Stimulated activated naive CD4-positive, alpha-beta T cell (primary cell): ENCODE measurements around the gene RUNX1.

Source experiments
- DNase-seq, 6 experiments: peaks; one replicate each; lab custom pipeline; 2025; lab: John Stamatoyannopoulos, UW

RUNX1 gene

DNA sequence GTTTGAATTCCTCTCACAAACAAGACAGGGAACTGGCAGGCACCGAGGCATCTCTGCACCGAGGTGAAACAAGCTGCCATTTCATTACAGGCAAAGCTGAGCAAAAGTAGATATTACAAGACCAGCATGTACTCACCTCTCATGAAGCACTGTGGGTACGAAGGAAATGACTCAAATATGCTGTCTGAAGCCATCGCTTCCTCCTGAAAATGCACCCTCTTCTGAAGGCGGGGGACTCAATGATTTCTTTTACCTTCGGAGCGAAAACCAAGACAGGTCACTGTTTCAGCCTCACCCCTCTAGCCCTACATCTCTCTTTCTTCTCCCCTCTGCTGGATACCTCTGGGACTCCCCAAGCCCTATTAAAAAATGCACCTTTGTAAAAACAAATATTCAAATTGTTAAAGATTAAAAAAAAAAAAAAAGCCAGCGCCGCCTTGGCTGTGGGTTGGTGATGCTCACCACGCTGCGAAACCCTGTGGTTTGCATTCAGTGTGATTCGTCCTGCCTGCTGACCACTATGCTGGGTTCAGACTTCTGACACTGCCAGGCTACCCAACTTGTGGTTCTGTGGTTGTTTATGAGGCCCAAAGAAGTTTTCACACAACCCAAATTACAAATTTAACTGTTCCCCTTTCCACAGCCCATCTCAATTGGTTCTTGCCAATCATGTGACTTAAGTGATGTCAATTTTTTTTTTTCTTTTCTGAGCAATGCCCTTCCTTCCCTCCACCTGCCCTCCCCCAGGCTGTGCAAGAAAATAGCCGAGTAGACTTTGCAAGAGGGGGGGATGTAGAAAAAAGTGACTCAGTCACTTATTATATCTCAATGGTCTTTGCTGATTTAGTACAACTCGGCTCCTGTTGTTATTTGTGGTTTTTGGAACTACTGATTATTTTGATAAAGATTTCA lies at the start of gene RUNX1:
Gene RUNX1 (minus strand): TSS at position 597 of the 912 bp plus-strand sequence.
- peak; percentile 46 to 92 (median 72) for DNase-seq

DNA sequence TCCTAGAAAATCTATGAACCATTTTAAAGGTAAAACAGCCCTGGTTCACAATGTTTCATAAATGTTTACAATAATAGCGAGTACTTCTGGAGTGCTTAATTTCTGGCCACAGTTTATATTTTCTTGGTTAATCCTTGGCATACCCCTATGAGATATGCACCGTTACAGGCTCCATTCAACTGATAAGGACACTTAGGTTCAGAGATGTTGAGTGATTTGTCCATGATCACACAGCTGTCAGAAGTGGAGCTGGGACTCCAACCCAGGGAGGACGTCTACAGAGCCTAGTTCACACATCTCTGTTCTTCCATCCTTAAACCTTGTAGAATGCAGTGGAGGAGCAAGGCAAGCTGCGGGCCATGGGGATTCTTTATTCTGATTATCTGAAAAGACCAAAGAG lies 48.4 kb upstream of the RUNX1 start:
- no peak for DNase-seq

DNA sequence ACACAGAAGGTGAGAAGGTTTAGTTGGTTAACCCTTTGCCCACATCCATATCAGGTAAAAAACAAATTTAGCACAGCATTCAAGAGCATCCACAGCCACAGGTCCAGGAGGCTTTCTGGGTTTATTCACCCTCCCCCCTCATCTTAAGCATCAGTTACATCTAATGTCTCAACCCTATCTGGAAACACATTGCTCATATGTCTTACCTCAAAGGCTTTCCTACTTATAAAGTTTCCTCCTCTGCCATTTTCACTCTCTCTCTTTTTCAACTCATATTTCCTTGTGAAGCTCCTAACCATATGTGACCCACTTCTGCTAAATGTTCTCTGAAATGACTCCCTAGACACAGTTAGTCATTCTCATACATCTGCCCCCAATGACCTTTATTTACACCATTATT lies 47.9 kb upstream of the RUNX1 start:
- DNase-seq, result no peak

DNA sequence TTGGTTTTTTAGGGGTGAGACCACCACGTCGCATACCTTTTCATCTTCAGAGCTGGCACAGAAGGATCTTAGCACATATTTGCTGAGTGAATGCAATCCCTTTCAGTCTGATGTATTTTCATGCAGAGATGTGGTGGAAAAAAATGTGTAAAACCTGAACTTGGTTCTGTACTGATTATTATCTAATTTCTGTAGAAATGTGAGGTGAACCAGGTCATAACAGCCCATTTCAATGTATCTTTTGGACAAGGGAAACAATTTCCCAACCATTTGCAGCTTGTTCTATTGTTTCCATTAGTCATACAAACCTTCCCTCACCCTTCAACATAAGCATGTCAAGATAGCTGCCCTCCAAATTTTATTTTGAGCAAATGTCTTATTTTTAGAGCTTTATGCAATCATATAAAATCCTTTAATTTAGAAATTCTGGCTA lies 46.8 kb upstream of the RUNX1 start:
- no peak for DNase-seq

DNA sequence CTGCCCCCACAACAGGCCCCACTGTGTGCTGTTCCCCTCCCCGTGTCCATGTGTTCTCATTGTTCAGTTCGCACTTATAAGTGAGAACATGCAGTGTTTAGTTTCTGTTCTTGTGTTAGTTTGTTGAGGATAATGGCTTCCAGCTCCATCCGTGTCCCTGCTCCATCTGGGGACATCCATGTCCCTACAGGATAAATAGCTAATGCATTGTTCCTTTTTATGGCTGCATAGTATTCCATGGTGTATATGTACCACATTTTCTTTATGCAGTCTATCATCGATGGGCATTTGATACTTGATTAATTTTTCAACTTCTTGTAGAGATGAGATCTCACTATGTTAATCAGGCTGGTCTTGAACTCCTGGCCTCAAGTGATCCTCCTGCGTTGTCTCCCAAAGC lies 44.4 kb upstream of the RUNX1 start:
- DNase-seq, result no peak

DNA sequence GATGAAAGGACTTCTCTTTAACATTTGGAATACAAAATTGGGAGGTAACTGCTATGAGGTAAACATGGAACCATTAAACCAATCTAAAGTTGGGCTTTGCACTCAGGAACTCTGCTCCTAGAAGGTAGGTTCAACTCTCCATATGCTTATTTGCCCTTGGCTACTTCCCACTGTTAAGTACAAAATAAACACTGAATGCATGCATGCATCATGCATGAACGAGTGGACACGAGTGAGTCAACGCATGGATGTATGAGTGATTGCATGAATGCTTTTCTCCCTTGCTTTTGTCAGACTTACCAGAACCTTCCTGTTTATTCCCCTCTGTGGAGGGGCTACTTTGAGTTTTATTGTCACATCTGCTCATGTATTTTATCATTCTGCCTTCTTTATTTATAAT lies 42.4 kb upstream of the RUNX1 start:
- DNase-seq, result no peak

DNA sequence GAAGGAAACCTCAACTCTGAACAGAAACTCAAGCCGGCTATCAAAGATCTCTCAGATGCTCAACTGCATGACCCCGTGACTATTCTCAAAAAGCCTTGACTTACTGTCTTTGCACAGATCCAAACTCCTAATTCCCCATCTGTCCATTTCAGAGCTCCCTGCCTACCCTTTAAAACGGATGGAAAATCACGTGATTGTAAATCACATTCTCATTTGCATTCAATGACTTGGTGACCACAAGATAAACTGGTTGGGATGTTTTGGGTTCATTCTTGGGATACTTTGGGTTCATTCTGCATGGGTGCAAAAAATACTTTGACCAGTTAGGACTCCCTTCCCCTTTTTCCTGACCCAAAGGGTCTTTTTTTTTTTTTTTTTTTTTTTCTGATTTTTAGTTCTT lies 41.3 kb upstream of the RUNX1 start:
- DNase-seq, result no peak

DNA sequence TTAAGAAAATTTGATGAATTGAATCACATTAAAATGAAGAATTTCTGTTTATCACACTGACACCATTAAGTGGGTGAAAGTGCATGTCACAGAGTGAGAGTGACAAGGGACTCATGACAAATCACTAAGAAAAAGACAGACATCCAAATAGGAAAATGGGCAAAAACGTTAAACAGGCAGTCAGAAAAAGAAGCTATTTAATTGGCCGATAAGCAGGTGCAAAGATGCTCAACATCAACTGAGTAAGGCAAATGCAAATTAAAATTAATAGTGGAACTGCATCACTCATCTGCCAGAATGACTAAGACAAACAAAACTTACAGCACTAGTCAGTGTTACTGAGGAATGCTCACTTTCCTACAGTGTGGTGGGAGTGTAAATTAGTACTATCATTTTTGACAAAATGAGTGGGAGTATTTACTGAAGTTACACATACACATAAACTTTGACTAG lies 39.2 kb upstream of the RUNX1 start:
- no peak for DNase-seq

DNA sequence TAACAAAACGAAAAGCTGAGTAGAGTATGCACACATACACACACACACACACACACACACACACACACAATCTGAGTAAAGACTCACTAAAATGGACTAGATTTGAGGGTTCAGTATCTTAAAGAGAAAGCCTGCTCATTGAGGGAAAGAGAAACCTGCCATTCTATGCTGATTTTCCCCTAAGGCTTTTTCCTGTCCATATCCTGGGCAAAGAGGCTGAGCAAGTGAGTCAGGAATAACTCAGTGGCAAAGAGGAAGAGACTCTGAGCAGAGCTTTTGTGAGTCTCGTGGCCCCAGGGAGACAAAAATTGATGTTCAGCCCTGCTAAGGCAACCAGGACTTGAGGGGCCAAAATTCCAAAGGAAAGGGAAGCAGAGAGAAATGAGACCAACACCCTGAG lies 37.3 kb upstream of the RUNX1 start:
- DNase-seq, result no peak

DNA sequence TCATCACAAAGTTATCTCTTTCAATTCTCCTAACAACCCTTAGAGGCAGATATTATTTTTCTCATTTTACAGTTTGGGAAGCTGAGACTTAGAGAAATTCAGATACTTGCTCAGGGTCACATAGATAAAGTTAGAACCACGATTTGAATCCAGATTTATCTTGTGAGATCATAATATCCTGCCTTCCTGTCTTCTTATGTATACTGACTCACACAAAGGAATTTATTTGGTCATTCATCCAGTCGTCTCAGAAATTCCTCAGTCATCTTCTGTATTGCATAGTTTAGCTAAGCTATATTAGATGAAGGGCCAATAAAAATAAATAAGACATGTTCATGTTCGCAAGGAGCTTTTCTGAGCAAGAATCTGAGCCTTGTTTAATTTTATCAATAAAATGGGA lies 35.8 kb upstream of the RUNX1 start:
- DNase-seq, result no peak

DNA sequence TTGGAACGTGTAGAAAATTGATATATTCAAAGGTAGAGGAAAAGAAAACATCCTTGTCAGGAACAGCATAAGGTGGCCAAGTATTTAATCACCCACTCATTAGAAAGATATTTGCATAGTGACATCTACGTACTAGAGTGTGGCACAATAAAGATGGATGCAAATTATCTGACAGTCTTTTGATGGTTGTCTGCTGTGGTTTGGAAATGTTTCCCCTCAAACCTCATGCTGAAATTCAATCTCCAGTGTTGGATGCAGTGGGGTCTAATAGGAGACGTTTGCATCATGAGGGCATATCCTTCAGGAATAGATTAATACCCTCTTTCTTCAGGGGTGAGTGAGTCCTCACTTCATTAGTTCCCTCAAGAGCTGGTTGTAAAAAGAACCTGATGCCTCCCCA lies 34.1 kb upstream of the RUNX1 start:
- no peak for DNase-seq

DNA sequence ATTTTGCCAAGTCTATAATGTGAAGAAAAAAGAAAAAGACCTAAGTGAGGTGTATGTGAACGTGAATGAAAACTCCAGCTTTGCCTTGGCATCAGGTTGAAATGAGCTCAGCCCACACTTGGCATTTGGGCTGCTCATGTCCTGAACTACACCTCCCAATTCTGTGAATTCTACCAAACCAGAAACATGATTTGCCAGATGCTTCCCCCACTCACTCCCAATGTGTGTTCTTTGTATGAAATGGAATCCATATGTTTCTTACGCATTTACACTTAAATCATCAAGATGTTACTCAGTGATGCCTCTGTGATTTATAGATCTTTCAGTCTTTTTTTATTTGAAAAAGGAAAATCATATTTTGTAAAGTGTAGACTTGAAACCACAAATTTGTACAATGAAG lies 32.8 kb upstream of the RUNX1 start:
- DNase-seq, result no peak

DNA sequence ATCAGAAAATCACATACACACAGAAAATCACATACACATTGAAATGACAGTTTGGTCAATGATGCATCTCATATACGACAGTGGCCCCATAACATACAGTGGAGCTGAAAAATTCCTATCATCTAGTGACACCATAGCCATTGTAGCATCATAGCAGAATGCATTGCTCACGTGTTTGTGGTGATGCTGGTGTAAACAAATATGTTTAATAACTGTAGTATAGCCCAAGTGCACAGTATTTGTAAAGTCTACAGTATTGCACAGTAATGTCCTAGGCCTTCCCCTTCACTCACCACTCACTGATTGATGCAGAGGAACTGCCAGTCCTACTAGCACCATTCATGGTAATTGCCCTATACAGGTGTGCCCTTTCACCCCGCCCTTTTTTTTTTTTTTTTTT lies 30.1 kb upstream of the RUNX1 start:
- no peak for DNase-seq

DNA sequence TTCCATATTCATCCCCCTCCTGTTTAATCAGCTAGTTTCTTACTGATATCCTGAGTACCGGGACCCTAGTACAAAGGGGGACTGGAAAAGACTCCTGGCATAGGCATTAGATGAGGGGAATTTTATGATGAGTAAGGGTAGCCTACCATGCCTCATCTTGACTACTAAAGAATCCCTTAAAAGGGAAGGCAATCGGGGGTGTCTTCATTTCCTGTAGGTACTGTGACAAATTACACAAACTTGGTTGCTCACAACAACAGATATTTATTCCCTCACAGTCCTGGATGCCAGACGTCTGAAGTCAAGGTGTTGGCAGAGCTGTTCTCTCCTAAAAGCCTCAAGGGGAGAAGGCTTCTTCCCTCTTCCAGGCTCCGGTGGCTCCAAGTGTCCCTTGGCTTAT lies 28.9 kb upstream of the RUNX1 start:
- DNase-seq, result no peak

DNA sequence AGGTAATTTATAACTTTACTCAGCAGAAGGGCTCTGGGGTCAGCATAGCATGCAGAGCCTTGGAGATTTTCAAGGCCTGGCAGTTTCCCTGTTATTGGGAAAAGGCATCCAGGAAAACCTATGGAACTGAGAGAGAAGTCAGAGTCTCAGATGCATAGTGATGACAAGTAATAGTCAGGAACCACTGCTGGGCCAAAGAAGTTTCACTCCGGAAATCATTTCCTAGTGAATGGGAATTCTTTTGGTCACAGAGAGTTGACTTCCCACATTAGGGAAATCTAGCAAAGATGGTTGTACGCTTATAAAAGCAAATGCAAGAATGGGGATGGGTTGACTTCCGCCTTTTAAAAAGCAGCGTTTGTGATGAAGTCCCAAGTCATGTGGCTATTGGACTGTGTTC lies 28.4 kb upstream of the RUNX1 start:
- DNase-seq, result no peak

DNA sequence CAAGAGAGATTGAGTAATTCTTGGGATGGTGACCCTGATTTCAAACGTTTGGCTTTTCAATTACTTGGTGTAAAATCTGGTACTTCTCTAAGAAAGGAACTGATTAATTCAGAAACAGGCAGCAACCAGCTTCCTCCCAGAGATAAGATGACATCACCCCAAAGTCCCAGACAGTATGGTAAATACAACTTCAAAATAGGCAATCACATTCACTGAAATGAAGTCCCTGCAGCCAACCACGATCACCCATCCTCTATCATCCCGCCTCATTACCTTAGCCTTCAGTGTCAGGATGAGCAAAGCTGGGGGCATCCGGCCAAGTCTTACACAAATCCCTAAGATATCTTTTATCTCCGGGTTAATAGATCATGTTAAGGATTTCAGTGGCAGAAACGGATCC lies 26.4 kb upstream of the RUNX1 start:
- DNase-seq, result no peak

DNA sequence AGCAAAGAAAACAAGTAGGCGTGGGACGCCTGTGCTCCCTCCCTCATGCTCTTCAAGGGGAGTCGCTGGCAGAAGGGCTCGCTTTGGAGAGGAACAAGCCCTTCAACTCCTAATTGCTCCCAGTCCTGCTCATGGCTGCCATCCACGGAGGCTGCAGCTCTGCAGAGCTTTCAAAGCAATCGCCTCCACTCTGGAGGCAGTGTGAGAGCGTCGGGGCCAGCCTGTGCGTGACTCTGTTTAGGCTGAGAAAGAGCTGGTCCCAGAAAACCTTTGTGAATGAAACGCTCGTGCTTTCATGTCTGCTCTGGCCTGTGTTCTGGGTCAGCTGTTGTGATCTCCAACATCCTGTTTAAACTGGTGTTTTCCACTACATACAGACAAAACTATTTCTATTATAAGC lies 23.9 kb upstream of the RUNX1 start:
- no peak for DNase-seq

DNA sequence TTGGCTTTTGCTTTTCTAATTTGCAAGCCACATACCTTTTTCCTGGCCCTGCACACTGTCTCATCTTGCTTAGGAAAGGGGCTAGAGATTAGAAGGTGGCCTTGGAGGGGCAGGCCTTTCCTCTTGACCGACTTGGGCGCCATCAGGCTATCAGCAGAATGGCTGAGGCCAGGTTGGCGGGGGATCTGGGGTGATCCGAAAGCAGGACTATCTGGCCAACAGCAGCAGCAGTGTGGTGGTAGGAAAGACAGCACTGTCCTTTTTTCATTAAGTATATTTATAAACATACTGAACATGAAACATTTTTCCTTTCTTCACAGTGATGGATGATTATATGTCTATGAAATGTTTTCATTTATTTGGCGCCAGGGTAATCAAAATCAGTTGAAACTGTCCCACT lies 23.5 kb upstream of the RUNX1 start:
- no peak for DNase-seq

DNA sequence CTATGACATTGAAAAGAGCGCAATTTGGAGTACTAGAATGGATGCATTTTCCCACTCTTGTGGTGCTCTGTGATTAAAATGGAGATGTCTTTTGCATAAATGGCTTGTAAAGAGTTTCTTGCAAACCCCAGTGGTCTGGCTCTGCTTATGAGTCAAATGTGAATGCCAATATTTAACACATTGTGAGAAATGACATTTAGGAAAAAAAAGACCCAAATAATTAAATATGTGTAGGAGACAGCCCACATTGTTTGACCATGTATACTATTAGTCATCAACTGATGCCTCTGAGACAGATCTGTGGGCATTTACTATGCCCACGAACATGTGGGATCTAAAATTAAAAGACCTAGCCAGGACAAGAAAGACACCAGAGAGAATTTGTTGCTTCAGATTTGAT lies 22.2 kb upstream of the RUNX1 start:
- no peak for DNase-seq

DNA sequence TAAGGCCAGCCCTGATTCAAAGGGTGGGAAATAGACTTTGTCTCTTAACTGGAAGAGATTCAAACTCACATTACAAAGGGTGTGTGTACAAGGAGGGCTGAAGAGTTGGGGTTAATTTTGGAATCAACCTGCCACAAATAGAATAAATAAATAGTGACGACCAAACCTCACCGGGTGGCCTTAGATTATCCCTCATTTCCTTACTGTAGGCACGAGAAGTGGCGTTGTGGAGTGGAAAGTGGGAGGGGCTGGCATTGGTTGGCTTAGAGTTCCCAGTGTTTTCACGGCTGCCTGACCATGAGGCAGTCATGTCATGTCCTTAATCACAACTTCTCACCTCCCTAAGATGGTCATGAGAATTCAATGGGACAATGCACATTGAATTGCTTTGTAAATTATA lies 21.3 kb upstream of the RUNX1 start:
- no peak for DNase-seq

DNA sequence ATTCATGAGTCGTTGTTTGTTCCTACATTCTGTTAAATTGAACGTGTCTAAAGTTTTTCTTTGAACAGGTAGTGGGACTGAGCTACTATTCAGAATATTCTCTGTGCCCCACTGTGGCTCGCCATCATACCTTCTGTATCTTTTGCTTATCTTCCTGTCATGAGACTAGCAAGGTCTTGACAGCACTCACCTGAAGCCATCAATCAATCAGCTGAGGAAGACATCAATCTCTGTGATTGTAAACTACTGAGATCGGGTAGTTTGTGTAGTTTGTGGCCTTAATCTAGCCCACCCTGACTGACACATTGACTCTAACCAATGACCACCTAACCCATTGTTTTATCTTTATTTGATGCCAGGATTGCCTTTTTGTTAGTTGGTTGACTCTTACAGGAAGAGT lies 17.7 kb upstream of the RUNX1 start:
- DNase-seq, result no peak

DNA sequence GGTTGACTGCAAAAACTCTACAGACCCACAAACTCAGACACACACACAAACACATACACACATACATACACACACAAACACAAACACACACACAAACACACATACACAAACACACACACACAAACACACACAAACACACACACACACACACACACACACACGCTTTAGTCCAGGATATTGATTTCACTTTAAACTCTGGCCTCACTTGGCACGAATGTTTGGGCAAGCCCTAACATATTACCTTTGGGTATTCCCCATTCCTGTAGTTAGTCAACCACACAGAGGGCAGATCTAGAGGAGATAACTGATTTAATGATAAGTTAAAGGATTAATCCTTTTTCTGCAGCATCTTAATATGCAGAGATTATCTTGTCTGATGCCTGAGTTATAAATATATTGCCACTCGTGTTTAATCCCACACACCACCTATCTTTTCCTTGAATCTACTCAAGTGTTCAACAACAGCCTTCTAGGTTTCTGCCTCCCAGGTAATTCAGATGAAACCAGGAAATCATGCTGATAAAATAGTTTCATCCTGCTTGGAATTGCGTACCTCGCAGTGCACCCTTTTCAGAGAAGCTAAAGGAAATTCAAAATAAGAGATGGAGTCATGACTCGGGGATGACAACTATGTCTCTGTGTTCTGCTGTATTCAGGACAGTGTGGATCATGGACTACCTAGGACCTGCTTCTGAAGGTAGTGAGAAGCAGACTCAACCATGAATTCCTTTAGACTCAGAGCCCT lies 14.5 kb upstream of the RUNX1 start:
- no peak for DNase-seq

DNA sequence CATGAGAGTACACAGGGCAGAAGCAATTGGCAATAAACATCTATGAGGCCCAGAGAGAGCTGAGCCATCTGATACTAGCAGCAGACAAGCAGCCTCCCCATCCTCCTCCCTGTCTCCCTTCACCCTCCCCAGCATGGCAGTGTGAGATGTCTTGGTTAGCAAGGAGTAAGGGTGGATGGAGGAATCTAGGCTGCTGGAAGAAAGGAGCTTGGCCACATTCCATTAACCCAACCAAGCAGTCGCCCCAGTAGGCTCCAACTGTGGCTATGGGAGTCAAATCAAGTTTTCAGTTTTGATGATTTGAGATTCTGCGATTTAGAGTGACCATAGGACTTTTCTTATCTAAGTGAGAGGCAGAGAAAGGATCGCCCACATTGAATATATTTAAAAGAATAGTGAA lies 12.9 kb upstream of the RUNX1 start:
- DNase-seq, result no peak
